Measurements from ENCODE around the gene TGOLN2. TPM values are rescaled to one million over a fixed set of nuclear protein-coding genes. Genes with fewer than 3 reads are reported as not detected.

The TGOLN2 gene
- total and polyA plus RNA-seq, 2 donors (not counting 3 experiments of a cell fraction or from before 2014, with no cell fraction given) = 112 to 140 TPM

- dilution Hi-C loops (cut with MboI; ENCODE audit: extremely low pct_ligation_motif_present, low sequenced_read_pairs) = no loop called here
Observed at GRCh38 chr2:85291425-85292023, 36.3 kb downstream of the TGOLN2 start.

More at GRCh38 chr2:85291425-85292023, 36.3 kb downstream of the TGOLN2 start:
- Histone ChIP-seq H3K4me3 (replicated peaks in 1 of 3; ENCODE audit: insufficient read depth in 1 of 3, low read depth in 1 of 3, low read length in 3 of 3) (no peak overlapping the region), H3K79me2 (ENCODE audit: control insufficient read depth, insufficient read depth, low read length) (no peaks in the 10 kb centered on the region), H3K9ac (replicated peaks; ENCODE audit: extremely low read depth, insufficient read depth, low read length) (no peak overlapping the region), H4K20me1 (replicated peaks; ENCODE audit: control insufficient read depth, extremely low read depth, insufficient read depth, low read length) (no peaks in the 10 kb centered on the region), H3K27ac (ENCODE audit: insufficient read depth, low read depth, low read length) (no peak overlapping the region), H3K36me3 (ENCODE audit: control insufficient read depth in 2 of 2, extremely low read depth in 1 of 2, insufficient read depth in 2 of 2, low read length in 2 of 2) (no peaks in the 10 kb centered on the region), H3K4me1 (ENCODE audit: control insufficient read depth, extremely low read depth, insufficient read depth, low read length) (no peaks in the 10 kb centered on the region), H3K9me3 (replicated peaks; ENCODE audit: control insufficient read depth, insufficient read depth, low read length) (no peaks in the 10 kb centered on the region), H2AFZ (ENCODE audit: low read depth, low read length) (no peak overlapping the region), H3K9me1 (replicated peaks; ENCODE audit: control insufficient read depth, extremely low read depth, insufficient read depth, low read length) (no peaks in the 10 kb centered on the region), H3K27me3 (ENCODE audit: control insufficient read depth in 2 of 2, insufficient read depth in 2 of 2, low read length in 2 of 2) (no peaks in the 10 kb centered on the region), H3K4me2 (ENCODE audit: insufficient read depth, low read length) (no peak overlapping the region)
- ChIA-PET POLR2A (no interaction called here), CTCF (interaction anchor here (1.0 to 10.3 kb wide), 3 partner anchors 9 to 366 kb away, joined by 3 to 150 read pairs (median 6); no protein-coding TSS in a partner anchor)
- BruUV-seq (replicated peaks) = no TSS peak
- TF ChIP-seq POLR2A (IDR thresholded peaks at IDR 0.05; ENCODE audit: low read depth, low read length) = no peak
- TF ChIP-seq POLR2AphosphoS5 (IDR thresholded peaks at IDR 0.05; ENCODE audit: insufficient read depth, low read depth, low read length) = no peak
- no peak for TF ChIP-seq EZH2 (IDR thresholded peaks at IDR 0.05; ENCODE audit: borderline replicate concordance, low read depth, low read length, severe bottlenecking)
- no peak for TF ChIP-seq FOS (IDR thresholded peaks at IDR 0.05; ENCODE audit: borderline replicate concordance, insufficient read depth, low read length)
- TF ChIP-seq MYC (IDR thresholded peaks at IDR 0.05; ENCODE audit: low read depth, low read length) = no peak
- no peak for TF ChIP-seq JUN (IDR thresholded peaks at IDR 0.05; ENCODE audit: borderline replicate concordance, insufficient read depth, insufficient read length, low read depth)
- no peak for TF ChIP-seq MAX (IDR thresholded peaks at IDR 0.05; ENCODE audit: insufficient read depth, insufficient read length)
- no peak for TF ChIP-seq CTCF (IDR thresholded peaks at IDR 0.05; ENCODE audit: extremely low read depth in 1 of 2, insufficient read depth in 1 of 2, low read depth in 1 of 2, low read length in 2 of 2)
- no peak for TF ChIP-seq GATA2 (IDR thresholded peaks at IDR 0.05; ENCODE audit: insufficient read depth, insufficient read length, low read depth, low read length)
- FAIRE-seq = peak; percentile 69
- intact Hi-C loops (cut with micrococcal nuclease) = loop anchor here (10.0 kb wide), 1 partner anchor 797 kb away; no protein-coding TSS in a partner anchor
- DNase-seq (ENCODE audit: low read depth, low spot score) = no peak

Data from endothelial cell of umbilical vein (primary cell).